AG08395 (cell line): Measurements from ENCODE around the gene LPCAT3.

Source experiments
- DNase-seq: peaks from one replicate; pipeline ENCODE4 v3.0.0; 2012; ENCODE audit warnings: mixed read lengths, low spot score

LPCAT3 gene

GRCh38 chr12:6963016-6963731, 55.1 kb downstream of the LPCAT3 start:
- no peak for DNase-seq

- no peak for DNase-seq
Measured at GRCh38 chr12:6962285-6963015, 55.8 kb downstream of the LPCAT3 start.

- DNase-seq, result peak; percentile 74
Measured at GRCh38 chr12:6961695-6962284, 56.5 kb downstream of the LPCAT3 start.

- peak; percentile 68 for DNase-seq
Measured at GRCh38 chr12:6961278-6961694, 57.0 kb downstream of the LPCAT3 start.

- peak; percentile 17 for DNase-seq
Measured at GRCh38 chr12:6960593-6961277, 57.5 kb downstream of the LPCAT3 start.

GRCh38 chr12:6959805-6960592, 58.3 kb downstream of the LPCAT3 start:
- DNase-seq, result no peak

GRCh38 chr12:6959058-6959804, 59.0 kb downstream of the LPCAT3 start:
- no peak for DNase-seq

- DNase-seq, result no peak
Measured at GRCh38 chr12:6958609-6959057, 59.6 kb downstream of the LPCAT3 start.

GRCh38 chr12:6957741-6958608, 60.3 kb downstream of the LPCAT3 start:
- no peak for DNase-seq

GRCh38 chr12:6957151-6957701, 61.0 kb downstream of the LPCAT3 start:
- no peak for DNase-seq

GRCh38 chr12:6956021-6956727, 62.1 kb downstream of the LPCAT3 start:
- no peak for DNase-seq

GRCh38 chr12:6955108-6956020, 62.9 kb downstream of the LPCAT3 start:
- no peak for DNase-seq

- no peak for DNase-seq
Measured at GRCh38 chr12:6954316-6955107, 63.8 kb downstream of the LPCAT3 start.

GRCh38 chr12:6953442-6954315, 64.6 kb downstream of the LPCAT3 start:
- peak; percentile 65 for DNase-seq

GRCh38 chr12:6952863-6953441, 65.3 kb downstream of the LPCAT3 start:
- no peak for DNase-seq
